ENCODE data around the gene MAP3K13.

DNA sequence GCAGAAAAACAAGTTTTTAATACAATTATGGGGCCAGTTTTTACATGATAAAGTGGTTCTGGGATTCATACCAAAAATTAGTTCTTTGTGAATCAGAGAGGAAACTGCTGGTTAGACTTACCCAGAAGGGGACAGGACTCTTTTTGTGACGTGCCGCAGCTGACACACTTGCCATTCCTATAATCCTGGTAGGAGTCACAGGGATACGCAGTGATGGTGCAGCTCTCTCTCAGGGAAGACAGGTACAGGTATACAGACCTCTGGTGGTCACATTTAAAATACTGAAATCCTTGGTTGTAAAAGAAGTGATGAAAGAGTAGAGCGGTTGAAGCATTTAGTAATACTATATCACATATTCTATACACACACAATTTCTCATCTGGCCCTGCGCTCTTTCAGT, 156.1 kb downstream of the MAP3K13 start:
- TF ChIP-seq CREM (CRISPR knock-in tag; IDR thresholded peaks at IDR 0.05) (no peak), MYBL2 (CRISPR knock-in tag; IDR thresholded peaks at IDR 0.05) (no peak), ZNF263 (CRISPR knock-in tag; IDR thresholded peaks at IDR 0.05; ENCODE audit: low read depth) (no peak), NR1H2 (CRISPR knock-in tag; IDR thresholded peaks at IDR 0.05) (no peak), NFYB (CRISPR knock-in tag; conservative IDR thresholded peaks at IDR 0.05; ENCODE audit: low read depth) (no peak), ZNF232 (CRISPR knock-in tag; IDR thresholded peaks at IDR 0.05) (no peak)
- TF ChIP-seq, protein P1, sequence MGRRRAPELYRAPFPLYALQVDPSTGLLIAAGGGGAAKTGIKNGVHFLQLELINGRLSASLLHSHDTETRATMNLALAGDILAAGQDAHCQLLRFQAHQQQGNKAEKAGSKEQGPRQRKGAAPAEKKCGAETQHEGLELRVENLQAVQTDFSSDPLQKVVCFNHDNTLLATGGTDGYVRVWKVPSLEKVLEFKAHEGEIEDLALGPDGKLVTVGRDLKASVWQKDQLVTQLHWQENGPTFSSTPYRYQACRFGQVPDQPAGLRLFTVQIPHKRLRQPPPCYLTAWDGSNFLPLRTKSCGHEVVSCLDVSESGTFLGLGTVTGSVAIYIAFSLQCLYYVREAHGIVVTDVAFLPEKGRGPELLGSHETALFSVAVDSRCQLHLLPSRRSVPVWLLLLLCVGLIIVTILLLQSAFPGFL (CRISPR knock-in tag; IDR thresholded peaks at IDR 0.05; ENCODE audit: borderline replicate concordance): no peak
- TF ChIP-seq, protein P2, sequence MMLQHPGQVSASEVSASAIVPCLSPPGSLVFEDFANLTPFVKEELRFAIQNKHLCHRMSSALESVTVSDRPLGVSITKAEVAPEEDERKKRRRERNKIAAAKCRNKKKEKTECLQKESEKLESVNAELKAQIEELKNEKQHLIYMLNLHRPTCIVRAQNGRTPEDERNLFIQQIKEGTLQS (CRISPR knock-in tag; conservative IDR thresholded peaks at IDR 0.05): no peak
- TF ChIP-seq, protein P3, sequence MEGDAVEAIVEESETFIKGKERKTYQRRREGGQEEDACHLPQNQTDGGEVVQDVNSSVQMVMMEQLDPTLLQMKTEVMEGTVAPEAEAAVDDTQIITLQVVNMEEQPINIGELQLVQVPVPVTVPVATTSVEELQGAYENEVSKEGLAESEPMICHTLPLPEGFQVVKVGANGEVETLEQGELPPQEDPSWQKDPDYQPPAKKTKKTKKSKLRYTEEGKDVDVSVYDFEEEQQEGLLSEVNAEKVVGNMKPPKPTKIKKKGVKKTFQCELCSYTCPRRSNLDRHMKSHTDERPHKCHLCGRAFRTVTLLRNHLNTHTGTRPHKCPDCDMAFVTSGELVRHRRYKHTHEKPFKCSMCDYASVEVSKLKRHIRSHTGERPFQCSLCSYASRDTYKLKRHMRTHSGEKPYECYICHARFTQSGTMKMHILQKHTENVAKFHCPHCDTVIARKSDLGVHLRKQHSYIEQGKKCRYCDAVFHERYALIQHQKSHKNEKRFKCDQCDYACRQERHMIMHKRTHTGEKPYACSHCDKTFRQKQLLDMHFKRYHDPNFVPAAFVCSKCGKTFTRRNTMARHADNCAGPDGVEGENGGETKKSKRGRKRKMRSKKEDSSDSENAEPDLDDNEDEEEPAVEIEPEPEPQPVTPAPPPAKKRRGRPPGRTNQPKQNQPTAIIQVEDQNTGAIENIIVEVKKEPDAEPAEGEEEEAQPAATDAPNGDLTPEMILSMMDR (IDR thresholded peaks at IDR 0.05): no peak
- TF ChIP-seq, protein P4, sequence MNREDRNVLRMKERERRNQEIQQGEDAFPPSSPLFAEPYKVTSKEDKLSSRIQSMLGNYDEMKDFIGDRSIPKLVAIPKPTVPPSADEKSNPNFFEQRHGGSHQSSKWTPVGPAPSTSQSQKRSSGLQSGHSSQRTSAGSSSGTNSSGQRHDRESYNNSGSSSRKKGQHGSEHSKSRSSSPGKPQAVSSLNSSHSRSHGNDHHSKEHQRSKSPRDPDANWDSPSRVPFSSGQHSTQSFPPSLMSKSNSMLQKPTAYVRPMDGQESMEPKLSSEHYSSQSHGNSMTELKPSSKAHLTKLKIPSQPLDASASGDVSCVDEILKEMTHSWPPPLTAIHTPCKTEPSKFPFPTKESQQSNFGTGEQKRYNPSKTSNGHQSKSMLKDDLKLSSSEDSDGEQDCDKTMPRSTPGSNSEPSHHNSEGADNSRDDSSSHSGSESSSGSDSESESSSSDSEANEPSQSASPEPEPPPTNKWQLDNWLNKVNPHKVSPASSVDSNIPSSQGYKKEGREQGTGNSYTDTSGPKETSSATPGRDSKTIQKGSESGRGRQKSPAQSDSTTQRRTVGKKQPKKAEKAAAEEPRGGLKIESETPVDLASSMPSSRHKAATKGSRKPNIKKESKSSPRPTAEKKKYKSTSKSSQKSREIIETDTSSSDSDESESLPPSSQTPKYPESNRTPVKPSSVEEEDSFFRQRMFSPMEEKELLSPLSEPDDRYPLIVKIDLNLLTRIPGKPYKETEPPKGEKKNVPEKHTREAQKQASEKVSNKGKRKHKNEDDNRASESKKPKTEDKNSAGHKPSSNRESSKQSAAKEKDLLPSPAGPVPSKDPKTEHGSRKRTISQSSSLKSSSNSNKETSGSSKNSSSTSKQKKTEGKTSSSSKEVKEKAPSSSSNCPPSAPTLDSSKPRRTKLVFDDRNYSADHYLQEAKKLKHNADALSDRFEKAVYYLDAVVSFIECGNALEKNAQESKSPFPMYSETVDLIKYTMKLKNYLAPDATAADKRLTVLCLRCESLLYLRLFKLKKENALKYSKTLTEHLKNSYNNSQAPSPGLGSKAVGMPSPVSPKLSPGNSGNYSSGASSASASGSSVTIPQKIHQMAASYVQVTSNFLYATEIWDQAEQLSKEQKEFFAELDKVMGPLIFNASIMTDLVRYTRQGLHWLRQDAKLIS (CRISPR knock-in tag; IDR thresholded peaks at IDR 0.05; ENCODE audit: borderline replicate concordance): no peak

Measured in WTC11 (cell line).